NB4 (cell line): ENCODE measurements around the gene PPFIBP2.
A peak's percentile ranks its signal among the peaks of the same experiment; 100 is the strongest.
"Not testable (repeated sequence)": the region's sequence is repeated elsewhere in the genome, so short reads cannot be mapped to it uniquely, and the experiment has no call there.

ENCODE experiments used
- DNase-seq: peaks from one replicate; pipeline ENCODE4 v3.0.0; 2010; ENCODE audit warnings: low read depth
- H3K4me3 ChIP-seq: one replicate; pipeline ENCODE4 v1.5.1; 2011; ENCODE audit warnings: mild to moderate bottlenecking, low read depth, low read length, moderate library complexity
- MAX ChIP-seq: IDR thresholded peaks from 2 replicates; pipeline ENCODE4 v1.6.1; 2011; ENCODE audit warnings: low read depth, low read length
- MYC ChIP-seq: IDR thresholded peaks from 2 replicates; pipeline ENCODE4 v1.6.1; 2011; ENCODE audit warnings: low read depth, low read length
- POLR2A ChIP-seq: IDR thresholded peaks from 2 replicates; pipeline ENCODE4 v1.6.1; 2011; ENCODE audit warnings: mild to moderate bottlenecking; ENCODE audit not compliant: insufficient read length; ENCODE audit errors: extremely low read depth
- TF ChIP-seq, protein P1 (sequence below): IDR thresholded peaks from one replicate; pipeline ENCODE4 v1.5.1; 2012; ENCODE audit warnings: low read depth, low read length

The PPFIBP2 gene

GRCh38 chr11:7511401-7511800 is 2.4 kb upstream of the PPFIBP2 start:
- DNase-seq: peak; percentile 33
- no peak overlapping the region for H3K4me3 ChIP-seq

DNA sequence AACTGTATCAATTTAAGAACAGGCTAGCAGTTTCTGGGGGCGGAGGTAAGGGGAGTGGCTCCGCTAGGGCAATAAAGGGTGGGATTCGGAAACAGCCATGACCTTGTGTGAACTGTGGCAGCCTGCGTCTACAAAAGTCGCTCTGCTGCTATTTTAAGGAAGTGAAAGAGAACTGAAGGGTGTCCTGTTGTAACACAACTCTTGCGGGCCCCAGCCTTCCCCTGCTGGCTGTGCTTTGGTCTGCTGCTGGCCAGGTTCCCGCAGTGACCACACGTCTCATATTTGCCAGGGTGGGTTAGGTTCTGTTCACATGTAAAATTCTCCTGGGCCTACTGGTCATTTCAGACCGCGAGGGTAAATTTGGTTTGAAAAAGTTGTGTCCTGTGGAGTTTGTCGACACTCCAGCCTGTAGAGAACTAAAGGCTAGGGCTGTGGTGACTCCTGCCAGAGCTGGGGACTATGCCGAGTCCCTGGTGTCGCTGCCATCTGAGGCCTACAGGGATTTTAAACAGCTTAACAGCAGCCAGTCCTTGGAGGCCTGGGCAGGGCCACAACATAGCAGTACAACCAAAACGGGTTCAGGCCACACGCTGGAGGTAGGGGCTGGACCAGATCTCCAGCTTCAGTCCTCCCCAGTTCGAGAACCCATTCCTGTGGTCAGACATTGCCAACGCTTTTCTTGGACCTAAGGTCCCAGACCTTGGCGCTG is 1.1 kb upstream of the PPFIBP2 start:
- DNase-seq: peak; percentile 91
- TF ChIP-seq MYC (peak; percentile 73), POLR2A (peak; percentile 29), MAX (peak; percentile 53; the same call in 1 of the 2 replicates)
- TF ChIP-seq, protein P1, sequence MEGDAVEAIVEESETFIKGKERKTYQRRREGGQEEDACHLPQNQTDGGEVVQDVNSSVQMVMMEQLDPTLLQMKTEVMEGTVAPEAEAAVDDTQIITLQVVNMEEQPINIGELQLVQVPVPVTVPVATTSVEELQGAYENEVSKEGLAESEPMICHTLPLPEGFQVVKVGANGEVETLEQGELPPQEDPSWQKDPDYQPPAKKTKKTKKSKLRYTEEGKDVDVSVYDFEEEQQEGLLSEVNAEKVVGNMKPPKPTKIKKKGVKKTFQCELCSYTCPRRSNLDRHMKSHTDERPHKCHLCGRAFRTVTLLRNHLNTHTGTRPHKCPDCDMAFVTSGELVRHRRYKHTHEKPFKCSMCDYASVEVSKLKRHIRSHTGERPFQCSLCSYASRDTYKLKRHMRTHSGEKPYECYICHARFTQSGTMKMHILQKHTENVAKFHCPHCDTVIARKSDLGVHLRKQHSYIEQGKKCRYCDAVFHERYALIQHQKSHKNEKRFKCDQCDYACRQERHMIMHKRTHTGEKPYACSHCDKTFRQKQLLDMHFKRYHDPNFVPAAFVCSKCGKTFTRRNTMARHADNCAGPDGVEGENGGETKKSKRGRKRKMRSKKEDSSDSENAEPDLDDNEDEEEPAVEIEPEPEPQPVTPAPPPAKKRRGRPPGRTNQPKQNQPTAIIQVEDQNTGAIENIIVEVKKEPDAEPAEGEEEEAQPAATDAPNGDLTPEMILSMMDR: peak; percentile 1

More at GRCh38 chr11:7511401-7511800, 2.4 kb upstream of the PPFIBP2 start:
- TF ChIP-seq POLR2A: no peak
- TF ChIP-seq MAX: peak; percentile 49; the same call in 1 of the 2 replicates

DNA sequence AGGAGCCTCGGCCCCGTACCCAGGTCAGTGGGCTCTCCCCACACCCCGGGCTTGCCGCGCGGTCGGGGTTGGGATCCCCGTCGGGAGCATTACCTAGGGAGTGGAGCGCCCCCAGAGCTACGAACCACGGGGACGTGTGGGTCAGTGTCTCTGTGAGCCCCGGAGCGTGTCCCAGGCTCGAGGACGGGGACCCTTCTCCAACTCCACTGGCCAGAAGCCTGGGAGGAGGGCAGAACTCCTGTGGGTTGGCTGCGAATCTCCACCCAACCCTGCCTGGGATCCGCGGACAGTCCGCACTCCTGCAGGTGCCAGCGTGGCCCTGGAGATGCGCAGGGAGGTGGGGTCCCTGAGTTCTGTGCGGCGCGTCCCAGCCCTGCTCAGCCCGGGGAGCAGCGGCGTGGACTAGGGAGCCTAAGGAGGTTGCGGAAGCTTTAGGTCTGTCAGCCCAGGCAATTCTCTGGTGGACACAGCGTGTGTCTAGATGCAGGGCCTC is 346 bp downstream of the PPFIBP2 start:
- TF ChIP-seq, protein P1: no peak
- TF ChIP-seq MYC (no peak; the same call in 1 of the 2 replicates), POLR2A (no peak), MAX (no peak)
- peak; percentile 64 for DNase-seq
- peak overlapping the region; percentile 79 for H3K4me3 ChIP-seq

More for the DNA sequence above, 1.1 kb upstream of the PPFIBP2 start:
- peak overlapping the region; percentile 77 for H3K4me3 ChIP-seq

- TF ChIP-seq POLR2A (no peak), MAX (no peak), MYC (no peak)
- TF ChIP-seq, protein P1: no peak
- H3K4me3 ChIP-seq: peak overlapping the region; percentile 79
- DNase-seq: no peak
These were observed 1.7 kb downstream of the PPFIBP2 start for GRCh38 chr11:7515447-7515886.

- peak; percentile 91 for DNase-seq
- TF ChIP-seq MAX (peak; percentile 71), POLR2A (no peak), MYC (peak; percentile 80)
- TF ChIP-seq, protein P1: no peak
- H3K4me3 ChIP-seq: peak overlapping the region; percentile 79
These were observed 2.7 kb downstream of the PPFIBP2 start for GRCh38 chr11:7516475-7516874.

DNA sequence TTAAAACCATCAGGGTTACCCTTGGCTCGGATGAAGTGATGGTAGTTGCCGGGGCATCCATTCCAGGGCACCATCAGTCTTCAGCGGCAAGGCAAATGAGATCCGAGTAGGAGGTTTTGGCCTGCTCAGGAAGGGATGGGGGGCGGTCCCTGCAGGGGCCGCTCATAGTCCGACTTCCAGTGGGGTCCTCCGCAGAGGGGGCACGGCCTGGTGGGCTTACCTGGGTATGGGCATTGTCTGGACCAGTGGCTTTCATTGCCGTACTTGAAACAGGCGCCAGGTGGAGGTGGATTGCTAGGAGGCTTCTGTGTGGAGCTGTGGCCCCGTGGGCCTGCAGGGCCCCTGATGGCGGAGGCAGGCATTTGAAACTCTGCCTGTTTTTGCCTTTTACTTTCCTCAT is 3.9 kb downstream of the PPFIBP2 start:
- H3K4me3 ChIP-seq, DNase-seq: not testable (repeated sequence)
